Left lung (tissue), 10 donors: Measurements from ENCODE around the gene GVQW3. TPM values are rescaled to one million over a fixed set of nuclear protein-coding genes. Genes with fewer than 3 reads are reported as not detected.

ENCODE experiments used
- ATAC-seq: fragments of 200-7000 bp; cut with Tn5 transposase; one replicate; pipeline ENCODE4 v1.9.1; 2020; ENCODE audit warnings: moderate library complexity
- DNase-seq, 4 donors: peaks; one replicate each; pipeline ENCODE4 v3.0.0-alpha.2; 2013 to 2020
- H3K27ac ChIP-seq, 2 donors: fragments of 200-600 bp; sonication (generic) in 1 of 2; one replicate each; pipeline versions ENCODE4 v1.5.0 to v1.8.0; 2020 to 2021
- H3K27me3 ChIP-seq, 2 donors: fragments of 200-600 bp; sonication (generic) in 1 of 2; one replicate each; pipeline versions ENCODE4 v1.5.0 to v1.8.0; 2020 to 2021
- H3K36me3 ChIP-seq, 2 donors: fragments of 200-600 bp; sonication (generic) in 1 of 2; one replicate each; pipeline versions ENCODE4 v1.5.0 to v1.8.0; 2020 to 2021
- H3K4me1 ChIP-seq, 2 donors: fragments of 200-600 bp; one replicate each; pipeline ENCODE4 v1.8.0; 2021
- H3K4me3 ChIP-seq, 2 donors: fragments of 200-600 bp; sonication (generic) in 1 of 2; one replicate each; pipeline versions ENCODE4 v1.5.0 to v1.8.0; 2020 to 2021; ENCODE audit warnings: mild to moderate bottlenecking in 1 of 2
- H3K9me3 ChIP-seq, 2 donors: fragments of 200-600 bp; sonication (generic) in 1 of 2; one replicate each; pipeline versions ENCODE4 v1.5.0 to v1.8.0; 2020 to 2021
- CTCF ChIP-seq, 2 donors: fragments of 200-600 bp; sonication (generic) in 1 of 2; IDR thresholded peaks; one replicate each; pipeline versions ENCODE4 v1.5.0 to v1.8.0; 2021; ENCODE audit warnings: antibody characterized with exemption in 2 of 2
- intact Hi-C, 2 donors: fragments of 100-400 bp; cut with DNase I; formaldehyde crosslinking; loops; one replicate each; pipeline versions ENCODE4 v1.11.2 to v1.14.2; 2022
- polyA plus RNA-seq, 6 donors: library from polyadenylated mRNA; unstranded; fragments of 120-200 nt; gene quantifications; one replicate each; pipeline ENCODE4 v1.2.1, GENCODE V29; 2013; ENCODE audit not compliant: insufficient read length in 6 of 6
- total RNA-seq, 2 donors: library from RNA; stranded (reverse); fragmentation: NEBNext Ultra II Directional; extraction: Animal tissue kit (Norgen Biotek cat#: 25700); gene quantifications; one replicate each; pipeline ENCODE4 v1.2.1, GENCODE V29; 2021
- donor health status: DM: no; HTN: yes; CAD: no.
- donor health status: DM: no; HTN: no; CAD: no.

The GVQW3 gene
- total and polyA plus RNA-seq, 8 donors = 1.4 to 24.3 (median 21.3) TPM

DNA sequence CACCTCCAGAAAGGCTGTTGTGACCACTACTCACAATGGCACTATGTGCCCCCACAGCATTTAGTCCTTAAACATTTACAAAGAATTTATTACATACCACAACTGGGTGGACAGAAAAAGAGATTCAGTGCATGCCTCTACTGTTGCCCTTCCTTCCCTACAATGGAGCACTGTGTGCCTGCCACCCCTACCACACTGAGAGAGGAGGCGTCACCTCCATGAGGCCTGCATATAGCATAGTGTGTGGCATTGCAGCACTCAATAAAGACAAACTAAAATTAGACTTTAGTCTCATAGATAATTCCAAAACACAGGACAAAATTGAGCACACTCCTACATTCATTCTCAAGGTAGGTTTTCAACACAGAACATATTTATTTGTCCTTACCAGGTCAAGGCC lies 26.0 kb upstream of the GVQW3 start:
- Histone ChIP-seq H3K4me3 (no peak overlapping the region), H3K9me3 (peaks cover 0 to 12% of the 10 kb centered on the region in 2 donors), H3K27ac (no peak overlapping the region), H3K4me1 (no peaks in the 10 kb centered on the region), H3K27me3 (no peaks in the 10 kb centered on the region), H3K36me3 (peaks cover 0 to 84% of the 10 kb centered on the region in 2 donors)
- no peak for DNase-seq
- no peak for ATAC-seq
- intact Hi-C loops = no loop called here
- no peak for TF ChIP-seq CTCF (IDR thresholded peaks at IDR 0.05)

DNA sequence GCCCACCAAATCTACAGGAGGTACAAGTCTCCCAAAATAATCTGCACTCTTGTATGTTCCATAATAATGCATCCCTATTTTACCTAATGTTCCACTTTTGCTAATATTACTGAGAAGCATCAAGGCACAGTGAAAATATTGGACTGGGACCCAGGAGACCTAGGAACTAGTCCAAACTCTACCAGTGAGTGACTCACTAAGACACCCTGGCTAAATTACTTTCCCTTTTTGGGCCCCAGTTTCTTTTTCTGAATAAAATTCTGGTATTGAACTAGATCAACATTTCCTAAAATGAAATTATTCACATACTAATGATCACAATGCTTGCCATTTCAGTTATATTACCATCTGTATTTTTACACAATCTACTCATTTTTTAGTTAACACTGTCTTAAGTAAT lies 19.7 kb upstream of the GVQW3 start:
- DNase-seq (no peak), ATAC-seq (no peak)
- H3K27me3 ChIP-seq = no peaks in the 10 kb centered on the region
- H3K9me3 ChIP-seq = no peaks in the 10 kb centered on the region
- H3K27ac ChIP-seq = no peak overlapping the region
- H3K36me3 ChIP-seq = peaks cover 0 to 52% of the 10 kb centered on the region in 2 donors
- H3K4me3 ChIP-seq = no peak overlapping the region
- H3K4me1 ChIP-seq = peaks cover 0 to 5% of the 10 kb centered on the region in 2 donors
- intact Hi-C loops = no loop called here
- no peak for TF ChIP-seq CTCF (IDR thresholded peaks at IDR 0.05)

- ATAC-seq = no peak
- Histone ChIP-seq H3K4me1 (peaks cover 0 to 9% of the 10 kb centered on the region in 2 donors), H3K27me3 (no peaks in the 10 kb centered on the region), H3K27ac (no peak overlapping the region), H3K9me3 (no peaks in the 10 kb centered on the region), H3K36me3 (peaks cover 0 to 48% of the 10 kb centered on the region in 2 donors), H3K4me3 (no peak overlapping the region)
- no peak for TF ChIP-seq CTCF (IDR thresholded peaks at IDR 0.05)
- DNase-seq = no peak
- intact Hi-C loops = no loop called here
Observed at GRCh38 chr11:76361776-76362175, 19.3 kb upstream of the GVQW3 start.

- no peaks in the 10 kb centered on the region for H3K27me3 ChIP-seq
- TF ChIP-seq CTCF (IDR thresholded peaks at IDR 0.05) = no peak
Observed at GRCh38 chr11:76362716-76363115, 18.4 kb upstream of the GVQW3 start.

GRCh38 chr11:76365038-76365679 lies 16.0 kb upstream of the GVQW3 start:
- Histone ChIP-seq H3K27me3 (no peaks in the 10 kb centered on the region), H3K36me3 (peaks cover 0 to 23% of the 10 kb centered on the region in 2 donors), H3K4me3 (no peak overlapping the region), H3K27ac (no peak overlapping the region), H3K4me1 (peaks cover 0 to 26% of the 10 kb centered on the region in 2 donors), H3K9me3 (no peaks in the 10 kb centered on the region)
- no peak for TF ChIP-seq CTCF (IDR thresholded peaks at IDR 0.05)
- ATAC-seq = peak; percentile 81
- intact Hi-C loops = no loop called here
- peak in 1 of 4 donors; percentile 9 for DNase-seq

More at GRCh38 chr11:76362716-76363115, 18.4 kb upstream of the GVQW3 start:
- DNase-seq (no peak), ATAC-seq (no peak)
- Histone ChIP-seq H3K4me3 (no peak overlapping the region), H3K27ac (no peak overlapping the region), H3K4me1 (peaks cover 0 to 9% of the 10 kb centered on the region in 2 donors), H3K36me3 (peaks cover 0 to 44% of the 10 kb centered on the region in 2 donors), H3K9me3 (no peaks in the 10 kb centered on the region)
- intact Hi-C loops = no loop called here
